KMS-11 (cell line): ENCODE data around the gene IFT57.
"Not testable (repeated sequence)": the region's sequence is repeated elsewhere in the genome, so short reads cannot be mapped to it uniquely, and the experiment has no call there.

Experiments
- H2AFZ ChIP-seq: fragments of 200-600 bp; sonication (generic); 2 replicates; pipeline ENCODE4 v1.6.1; 2016; ENCODE audit warnings: antibody characterized with exemption, mixed run types, low read depth
- H3K27ac ChIP-seq: fragments of 200-600 bp; sonication (generic); 2 replicates; pipeline ENCODE4 v1.6.1; 2016; ENCODE audit warnings: mild to moderate bottlenecking, mixed run types
- H3K27me3 ChIP-seq: fragments of 200-600 bp; sonication (generic); 2 replicates; pipeline ENCODE4 v1.6.1; 2017; ENCODE audit warnings: mild to moderate bottlenecking, low read depth, mixed run types, moderate library complexity; ENCODE audit not compliant: insufficient read depth
- H3K36me3 ChIP-seq: fragments of 200-600 bp; sonication (generic); 2 replicates; pipeline ENCODE4 v1.6.1; 2017; ENCODE audit warnings: mild to moderate bottlenecking, mixed run types; ENCODE audit not compliant: insufficient read depth
- H3K4me1 ChIP-seq: fragments of 200-600 bp; sonication (generic); 2 replicates; pipeline ENCODE4 v1.6.1; 2016; ENCODE audit warnings: mild to moderate bottlenecking, low read depth, mixed run types; ENCODE audit not compliant: poor library complexity, severe bottlenecking
- H3K4me2 ChIP-seq: fragments of 200-600 bp; sonication (generic); 2 replicates; pipeline ENCODE4 v1.7.0; 2016; ENCODE audit warnings: mild to moderate bottlenecking, mixed run types
- H3K4me3 ChIP-seq: fragments of 200-600 bp; sonication (generic); IDR thresholded peaks from 2 replicates; pipeline ENCODE4 v1.6.1; 2017; ENCODE audit warnings: low read depth, low read length, mixed read lengths; ENCODE audit not compliant: insufficient read depth
- H3K79me2 ChIP-seq: fragments of 200-600 bp; sonication (generic); 2 replicates; pipeline ENCODE4 v1.6.1; 2016; ENCODE audit warnings: low read depth, mixed run types; ENCODE audit not compliant: insufficient read depth
- H3K9ac ChIP-seq: fragments of 200-600 bp; sonication (generic); 2 replicates; pipeline ENCODE4 v1.6.1; 2016; ENCODE audit warnings: mild to moderate bottlenecking, mixed run types
- H4K20me1 ChIP-seq: fragments of 200-600 bp; sonication (generic); 2 replicates; pipeline ENCODE4 v1.6.1; 2016; ENCODE audit warnings: mild to moderate bottlenecking, mixed run types; ENCODE audit not compliant: insufficient read depth
- TF ChIP-seq, protein P1 (sequence below): fragments of 200-600 bp; sonication (generic); conservative IDR thresholded peaks from 2 replicates; pipeline ENCODE4 v1.6.1; 2017; ENCODE audit warnings: low read depth, mild to moderate bottlenecking, antibody characterized with exemption, low read length, moderate library complexity, mixed read lengths

Gene IFT57, protein sequence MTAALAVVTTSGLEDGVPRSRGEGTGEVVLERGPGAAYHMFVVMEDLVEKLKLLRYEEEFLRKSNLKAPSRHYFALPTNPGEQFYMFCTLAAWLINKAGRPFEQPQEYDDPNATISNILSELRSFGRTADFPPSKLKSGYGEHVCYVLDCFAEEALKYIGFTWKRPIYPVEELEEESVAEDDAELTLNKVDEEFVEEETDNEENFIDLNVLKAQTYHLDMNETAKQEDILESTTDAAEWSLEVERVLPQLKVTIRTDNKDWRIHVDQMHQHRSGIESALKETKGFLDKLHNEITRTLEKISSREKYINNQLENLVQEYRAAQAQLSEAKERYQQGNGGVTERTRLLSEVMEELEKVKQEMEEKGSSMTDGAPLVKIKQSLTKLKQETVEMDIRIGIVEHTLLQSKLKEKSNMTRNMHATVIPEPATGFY

DNA sequence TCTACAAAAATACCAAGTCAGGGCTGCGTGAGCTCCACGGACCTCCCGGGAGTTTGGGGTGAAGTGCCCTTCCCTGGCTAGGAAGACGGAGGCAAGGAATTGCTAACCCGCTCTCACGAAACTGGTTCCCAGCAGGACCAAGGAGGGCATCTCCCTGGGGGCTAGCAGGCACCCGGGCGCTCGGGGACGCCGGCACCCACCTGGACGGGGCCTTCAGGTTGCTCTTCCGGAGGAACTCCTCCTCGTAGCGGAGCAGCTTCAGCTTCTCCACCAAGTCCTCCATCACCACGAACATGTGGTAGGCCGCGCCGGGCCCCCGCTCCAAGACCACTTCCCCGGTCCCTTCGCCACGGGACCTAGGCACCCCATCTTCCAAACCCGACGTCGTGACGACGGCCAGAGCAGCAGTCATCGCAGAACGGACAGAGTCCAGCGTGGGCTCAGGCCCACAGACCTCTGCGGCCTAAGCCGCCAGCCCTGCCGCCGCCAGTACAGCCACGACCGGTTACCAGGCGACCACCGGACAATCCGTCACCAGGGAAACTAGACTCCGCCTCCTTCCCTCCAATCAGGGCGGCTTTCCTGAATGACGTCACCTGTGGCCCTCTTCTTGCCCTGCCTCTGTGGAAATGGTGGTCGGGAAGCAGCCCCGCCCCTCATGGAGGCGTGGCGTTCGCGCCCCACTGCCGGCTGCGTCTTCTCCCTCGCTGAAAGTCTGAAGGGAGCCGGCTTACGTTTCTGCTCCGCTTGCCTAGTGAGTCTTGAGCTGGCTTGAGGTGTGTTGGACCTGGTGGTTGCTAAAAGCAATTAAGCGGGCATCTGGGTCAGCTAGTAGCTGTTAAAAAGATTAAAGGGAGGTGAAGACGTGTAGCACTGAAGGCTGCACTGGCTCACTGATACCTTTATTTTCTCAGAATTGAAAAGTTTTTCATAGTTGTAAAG is at the start of gene IFT57:
Gene IFT57 (minus strand): TSS at position 514 of the 942 bp plus-strand sequence. CDS start 102 bp downstream, at position 412.
- peak within 1 kb of the TSS; percentile 85 for H2AFZ ChIP-seq
- H3K36me3 ChIP-seq: no peaks in the 10 kb centered on the region
- H3K79me2 ChIP-seq: no peaks in the 10 kb centered on the region
- no peaks in the 10 kb centered on the region for H3K27me3 ChIP-seq
- H3K4me1 ChIP-seq: peaks cover 16% of the 10 kb centered on the region
- H3K27ac ChIP-seq: peak within 1 kb of the TSS; percentile 38
- H3K4me3 ChIP-seq: peak within 1 kb of the TSS; percentile 79
- H4K20me1 ChIP-seq: no peaks in the 10 kb centered on the region
- peak within 1 kb of the TSS; percentile 66 for H3K9ac ChIP-seq
- TF ChIP-seq, protein P1, sequence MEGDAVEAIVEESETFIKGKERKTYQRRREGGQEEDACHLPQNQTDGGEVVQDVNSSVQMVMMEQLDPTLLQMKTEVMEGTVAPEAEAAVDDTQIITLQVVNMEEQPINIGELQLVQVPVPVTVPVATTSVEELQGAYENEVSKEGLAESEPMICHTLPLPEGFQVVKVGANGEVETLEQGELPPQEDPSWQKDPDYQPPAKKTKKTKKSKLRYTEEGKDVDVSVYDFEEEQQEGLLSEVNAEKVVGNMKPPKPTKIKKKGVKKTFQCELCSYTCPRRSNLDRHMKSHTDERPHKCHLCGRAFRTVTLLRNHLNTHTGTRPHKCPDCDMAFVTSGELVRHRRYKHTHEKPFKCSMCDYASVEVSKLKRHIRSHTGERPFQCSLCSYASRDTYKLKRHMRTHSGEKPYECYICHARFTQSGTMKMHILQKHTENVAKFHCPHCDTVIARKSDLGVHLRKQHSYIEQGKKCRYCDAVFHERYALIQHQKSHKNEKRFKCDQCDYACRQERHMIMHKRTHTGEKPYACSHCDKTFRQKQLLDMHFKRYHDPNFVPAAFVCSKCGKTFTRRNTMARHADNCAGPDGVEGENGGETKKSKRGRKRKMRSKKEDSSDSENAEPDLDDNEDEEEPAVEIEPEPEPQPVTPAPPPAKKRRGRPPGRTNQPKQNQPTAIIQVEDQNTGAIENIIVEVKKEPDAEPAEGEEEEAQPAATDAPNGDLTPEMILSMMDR: no peak
- H3K4me2 ChIP-seq: peak within 1 kb of the TSS; percentile 76

DNA sequence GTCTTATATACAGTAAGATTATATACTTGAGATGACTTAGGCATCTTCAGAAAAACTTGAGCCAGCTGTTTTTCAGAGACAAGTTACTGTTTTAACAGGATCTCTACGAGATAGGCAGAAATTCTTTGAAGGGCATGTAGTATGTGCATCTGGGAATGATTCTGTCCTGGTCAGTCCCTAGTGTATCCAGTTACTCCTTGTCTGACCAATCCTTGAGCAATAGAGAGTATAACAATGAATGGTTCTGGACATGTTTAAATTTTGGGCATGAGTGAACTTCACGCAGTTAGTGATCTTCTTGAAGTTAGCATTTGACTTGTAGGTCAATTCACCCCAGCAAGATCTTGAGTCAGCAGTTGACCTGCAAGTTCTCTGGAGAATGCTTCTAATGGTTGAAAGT is 49.4 kb upstream of the IFT57 start:
- Histone ChIP-seq H2AFZ (no peak overlapping the region), H3K4me2 (no peak overlapping the region), H3K27ac (no peak overlapping the region), H3K4me3 (no peak overlapping the region), H3K9ac (no peak overlapping the region), H3K36me3 (no peaks in the 10 kb centered on the region), H3K27me3 (no peaks in the 10 kb centered on the region), H3K4me1 (no peaks in the 10 kb centered on the region), H4K20me1 (no peaks in the 10 kb centered on the region), H3K79me2 (no peaks in the 10 kb centered on the region)
- TF ChIP-seq, protein P1: no peak

DNA sequence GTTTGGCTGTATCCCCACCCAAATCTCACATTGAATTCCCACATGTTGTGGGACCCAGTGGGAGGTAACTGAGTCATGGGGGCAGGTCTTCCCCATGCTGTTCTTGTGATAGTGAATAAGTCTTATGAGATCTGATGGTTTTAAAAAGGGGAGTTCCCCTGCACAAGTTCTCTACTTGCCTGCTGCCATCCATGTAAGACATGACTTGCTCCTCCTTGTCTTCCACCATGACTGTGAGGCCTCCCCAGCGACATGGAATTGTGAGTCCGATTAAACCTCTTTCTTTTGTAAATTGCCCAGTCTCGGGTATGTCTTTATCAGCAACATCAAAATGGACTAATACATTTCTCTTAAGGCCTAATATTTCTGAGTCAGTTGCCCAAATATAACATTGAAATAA is 46.0 kb upstream of the IFT57 start:
- H3K4me1 ChIP-seq, H2AFZ ChIP-seq, H3K79me2 ChIP-seq, H3K36me3 ChIP-seq, H3K9ac ChIP-seq, H3K4me2 ChIP-seq, H3K4me3 ChIP-seq, H4K20me1 ChIP-seq, H3K27me3 ChIP-seq, H3K27ac ChIP-seq: not testable (repeated sequence)

DNA sequence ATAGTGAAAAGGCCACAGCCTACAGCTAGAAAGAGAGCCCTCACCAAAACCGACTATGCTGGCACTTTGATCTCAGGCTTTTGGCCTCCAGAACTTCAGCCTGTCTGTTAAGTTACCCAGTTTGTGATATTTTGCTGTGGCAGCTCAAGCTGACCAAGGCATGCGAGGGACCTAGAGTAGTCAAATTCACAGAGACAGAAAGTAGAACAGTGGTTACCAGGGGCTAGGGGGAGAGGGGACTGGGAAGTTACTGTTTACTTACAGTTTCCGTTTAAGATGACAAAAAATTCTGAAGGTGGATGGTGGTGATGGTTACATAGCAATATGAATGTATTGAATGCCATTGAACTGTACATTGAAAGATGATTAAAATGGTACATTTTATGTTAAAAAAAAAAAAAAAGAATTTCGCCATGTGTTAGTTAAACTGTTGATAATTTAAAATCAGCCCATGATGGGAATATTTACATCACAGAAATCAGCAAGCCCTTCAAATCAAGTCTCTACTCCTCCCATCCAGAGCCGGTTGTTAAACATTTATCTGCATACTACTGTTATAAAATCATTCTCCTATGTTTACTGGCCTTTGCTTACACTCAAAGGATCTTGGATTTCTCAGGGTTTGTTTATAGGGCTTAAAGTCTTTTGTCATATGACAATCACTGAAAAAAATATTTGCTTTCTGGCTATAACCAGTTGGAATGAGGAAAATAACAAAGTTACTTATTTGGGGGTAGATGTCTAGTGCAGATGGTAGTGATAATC is 42.5 kb upstream of the IFT57 start:
- H3K4me2 ChIP-seq, H3K9ac ChIP-seq: not testable (repeated sequence)

DNA sequence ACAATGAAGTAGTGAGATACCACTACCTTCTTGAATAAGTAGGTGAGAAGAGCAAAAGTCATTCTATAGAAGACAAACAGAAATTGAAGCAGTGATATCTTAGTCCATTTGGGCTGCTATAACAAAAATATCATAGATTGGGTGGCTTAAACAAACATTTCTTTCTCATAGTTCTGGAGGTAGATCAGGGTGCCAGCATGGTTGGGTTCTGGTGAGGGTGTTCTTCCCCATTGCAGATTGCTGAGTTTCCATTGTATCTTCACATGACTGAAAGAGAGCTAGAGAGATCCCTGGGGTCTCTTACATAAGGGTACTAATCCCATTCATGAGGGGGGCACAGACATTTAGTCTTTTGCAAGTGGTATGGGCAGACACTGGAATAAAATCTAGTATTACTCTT is 32.9 kb upstream of the IFT57 start:
- Histone ChIP-seq H4K20me1 (no peaks in the 10 kb centered on the region), H3K4me2 (no peak overlapping the region), H3K4me1 (no peaks in the 10 kb centered on the region), H3K27ac (no peak overlapping the region), H2AFZ (no peak overlapping the region), H3K4me3 (no peak overlapping the region), H3K36me3 (no peaks in the 10 kb centered on the region), H3K27me3 (no peaks in the 10 kb centered on the region), H3K9ac (no peak overlapping the region), H3K79me2 (no peaks in the 10 kb centered on the region)
- TF ChIP-seq, protein P1: no peak

More for the DNA sequence above, 42.5 kb upstream of the IFT57 start:
- H3K27ac ChIP-seq, H2AFZ ChIP-seq, H3K36me3 ChIP-seq, H3K79me2 ChIP-seq, H3K4me3 ChIP-seq, H4K20me1 ChIP-seq, H3K4me1 ChIP-seq, H3K27me3 ChIP-seq: not testable (repeated sequence)
